Measurements from ENCODE around the gene PTS. TPM values are rescaled to one million over a fixed set of nuclear protein-coding genes. Genes with fewer than 3 reads are reported as not detected.

Gene PTS
- polyA plus RNA-seq (2013, experiment 1 of 2): 50.1 TPM
- polyA plus RNA-seq (2013, experiment 2 of 2): 46.6 TPM

DNA sequence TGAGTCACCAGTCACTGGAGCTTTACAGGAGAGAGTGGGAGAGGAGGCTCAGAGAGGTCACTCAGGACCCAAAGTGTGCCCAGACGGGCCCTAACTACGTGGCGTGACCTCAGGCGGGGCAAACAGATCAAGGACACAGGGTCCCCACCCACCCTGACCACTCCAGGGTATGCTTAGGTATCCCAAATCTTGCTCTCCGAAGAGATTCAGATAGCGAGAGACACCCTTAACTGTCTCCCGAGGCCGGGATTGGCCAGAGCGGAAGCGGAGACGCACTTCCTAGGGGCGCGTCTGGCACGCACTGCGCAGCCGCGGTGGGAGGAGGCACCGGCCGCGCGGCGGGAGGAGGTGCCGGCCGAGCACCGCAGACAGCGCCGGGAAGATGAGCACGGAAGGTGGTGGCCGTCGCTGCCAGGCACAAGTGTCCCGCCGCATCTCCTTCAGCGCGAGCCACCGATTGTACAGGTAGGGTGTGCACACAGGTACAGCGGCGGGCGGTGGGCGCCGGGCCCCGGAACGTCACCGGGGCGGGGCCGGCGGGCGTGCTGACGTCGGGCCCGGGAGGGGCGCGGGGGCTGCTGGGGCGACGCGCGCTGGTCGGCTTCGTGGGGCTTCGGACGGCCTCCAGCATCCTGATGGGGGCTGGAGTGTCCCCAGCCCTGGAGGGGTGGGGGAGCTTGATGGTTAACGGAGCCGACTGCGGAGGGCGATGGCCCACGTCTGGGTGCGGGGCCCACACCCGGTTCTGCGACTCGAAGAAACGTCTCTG, at the start of gene PTS:
Gene PTS (plus strand): TSS at position 367 of the 769 bp plus-strand sequence. CDS start 16 bp downstream, at position 383.
- Histone ChIP-seq H3K27ac (ENCODE audit: low read depth, low read length) (peak within 1 kb of the TSS; percentile 73), H2BK15ac (replicated peaks; ENCODE audit: low read depth) (no peak within 1 kb of the TSS), H2BK5ac (ENCODE audit: low read length) (peak within 1 kb of the TSS; percentile 97), H3K4me1 (ENCODE audit: control insufficient read depth, low read depth, low read length) (no peaks in the 10 kb centered on the region), H3K9ac (ENCODE audit: low read length) (peak within 1 kb of the TSS; percentile 99), H3K56ac (ENCODE audit: low read length) (peak within 1 kb of the TSS; percentile 100), H4K8ac (ENCODE audit: low read depth, low read length) (peak within 1 kb of the TSS; percentile 5), H3K27me3 (ENCODE audit: insufficient read depth, low read length, poor library complexity) (no peaks in the 10 kb centered on the region), H4K5ac (ENCODE audit: low read length) (peak within 1 kb of the TSS; percentile 33), H2BK120ac (ENCODE audit: low read depth, low read length) (no peak within 1 kb of the TSS), H3K36me3 (ENCODE audit: control insufficient read depth, insufficient read depth, low read length) (peaks cover 4% of the 10 kb centered on the region), H3K4ac (ENCODE audit: low read depth, low read length) (peak within 1 kb of the TSS; percentile 44), H3K79me1 (ENCODE audit: low read length) (peaks cover 14% of the 10 kb centered on the region), H3K4me3 (ENCODE audit: low read length) (peak within 1 kb of the TSS; percentile 96), H3K23ac (ENCODE audit: low read length) (peak within 1 kb of the TSS; percentile 80), H3K18ac (ENCODE audit: low read length) (no peak within 1 kb of the TSS), H2AK5ac (ENCODE audit: low read length) (no peak within 1 kb of the TSS), H3K79me2 (ENCODE audit: control insufficient read depth, insufficient read depth, low read length) (peaks cover 10% of the 10 kb centered on the region), H3K4me2 (ENCODE audit: low read length) (peak within 1 kb of the TSS; percentile 99)
- WGBS (ENCODE audit: extremely low coverage, insufficient coverage, low lambda C conversion rate): no CpG with 5 or more reads among the region's 70 CpGs
- peak; percentile 91 for DNase-seq

DNA sequence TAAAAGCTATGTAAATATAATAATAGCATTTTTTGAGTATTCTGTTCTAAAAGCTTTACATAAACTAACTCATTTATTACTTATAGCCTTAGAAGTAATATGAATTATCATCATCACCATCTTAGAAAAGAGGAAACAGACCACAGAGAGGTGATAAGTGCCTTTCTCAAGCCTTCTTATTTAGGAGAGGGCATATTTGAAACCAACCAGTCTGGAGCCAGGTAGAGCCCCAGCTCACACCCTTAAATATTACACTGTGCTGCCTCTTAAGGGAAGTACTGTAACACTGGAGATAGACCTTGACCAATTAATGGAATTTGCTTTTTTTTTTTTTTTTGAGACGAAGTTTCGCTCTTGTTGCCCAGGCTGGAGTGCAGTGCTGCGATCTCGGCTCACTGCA, 48.6 kb upstream of the PTS start:
- WGBS (ENCODE audit: extremely low coverage, insufficient coverage, low lambda C conversion rate): no CpG with 5 or more reads among the region's 4 CpGs
- Histone ChIP-seq H3K4me2 (ENCODE audit: low read length) (no peak overlapping the region), H2BK120ac (ENCODE audit: low read depth, low read length) (no peak overlapping the region), H3K4ac (ENCODE audit: low read depth, low read length) (no peak overlapping the region), H3K79me1 (ENCODE audit: low read length) (no peaks in the 10 kb centered on the region), H3K4me3 (ENCODE audit: low read length) (no peak overlapping the region), H3K23ac (ENCODE audit: low read length) (no peak overlapping the region), H3K27ac (ENCODE audit: low read depth, low read length) (no peak overlapping the region), H2BK15ac (replicated peaks; ENCODE audit: low read depth) (no peak overlapping the region), H4K5ac (ENCODE audit: low read length) (no peak overlapping the region), H2BK5ac (ENCODE audit: low read length) (no peak overlapping the region), H3K79me2 (ENCODE audit: control insufficient read depth, insufficient read depth, low read length) (no peaks in the 10 kb centered on the region), H3K36me3 (ENCODE audit: control insufficient read depth, insufficient read depth, low read length) (no peaks in the 10 kb centered on the region), H3K27me3 (ENCODE audit: insufficient read depth, low read length, poor library complexity) (no peaks in the 10 kb centered on the region), H3K9ac (ENCODE audit: low read length) (no peak overlapping the region), H2AK5ac (ENCODE audit: low read length) (no peak overlapping the region), H3K56ac (ENCODE audit: low read length) (no peak overlapping the region), H3K4me1 (ENCODE audit: control insufficient read depth, low read depth, low read length) (no peaks in the 10 kb centered on the region), H4K8ac (ENCODE audit: low read depth, low read length) (no peak overlapping the region), H3K18ac (ENCODE audit: low read length) (no peak overlapping the region)
- no peak for DNase-seq

DNA sequence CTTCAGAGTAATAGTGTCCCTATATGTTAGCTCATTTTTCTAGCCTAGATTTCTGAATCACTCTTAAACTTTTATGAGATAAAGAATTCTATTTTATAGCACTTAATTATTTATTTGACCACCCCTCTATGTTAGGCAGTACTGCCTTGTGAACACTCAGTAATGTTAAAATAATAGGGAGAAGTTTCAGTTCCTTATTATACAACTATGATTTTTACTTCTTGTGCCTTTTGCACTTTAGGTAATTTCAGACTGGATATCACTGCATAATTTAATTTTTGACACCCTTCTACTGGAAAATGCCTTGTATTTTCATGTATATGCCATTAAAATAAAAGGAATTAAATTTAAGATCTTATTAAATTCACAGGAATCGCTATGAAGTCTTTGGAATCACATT, 47.8 kb upstream of the PTS start:
- Histone ChIP-seq H2BK15ac (replicated peaks; ENCODE audit: low read depth) (no peak overlapping the region), H3K36me3 (ENCODE audit: control insufficient read depth, insufficient read depth, low read length) (no peaks in the 10 kb centered on the region), H3K4ac (ENCODE audit: low read depth, low read length) (no peak overlapping the region), H3K18ac (ENCODE audit: low read length) (no peak overlapping the region), H3K9ac (ENCODE audit: low read length) (no peak overlapping the region), H3K4me2 (ENCODE audit: low read length) (no peak overlapping the region), H2BK120ac (ENCODE audit: low read depth, low read length) (no peak overlapping the region), H3K79me1 (ENCODE audit: low read length) (no peaks in the 10 kb centered on the region), H3K4me3 (ENCODE audit: low read length) (no peak overlapping the region), H3K23ac (ENCODE audit: low read length) (no peak overlapping the region), H2AK5ac (ENCODE audit: low read length) (no peak overlapping the region), H3K27me3 (ENCODE audit: insufficient read depth, low read length, poor library complexity) (no peaks in the 10 kb centered on the region), H3K79me2 (ENCODE audit: control insufficient read depth, insufficient read depth, low read length) (no peaks in the 10 kb centered on the region), H4K8ac (ENCODE audit: low read depth, low read length) (no peak overlapping the region), H3K27ac (ENCODE audit: low read depth, low read length) (no peak overlapping the region), H2BK5ac (ENCODE audit: low read length) (no peak overlapping the region), H3K56ac (ENCODE audit: low read length) (no peak overlapping the region), H3K4me1 (ENCODE audit: control insufficient read depth, low read depth, low read length) (no peaks in the 10 kb centered on the region), H4K5ac (ENCODE audit: low read length) (no peak overlapping the region)
- no peak for DNase-seq
- no CpG with 5 or more reads among the region's 1 CpG for WGBS (ENCODE audit: extremely low coverage, insufficient coverage, low lambda C conversion rate)

DNA sequence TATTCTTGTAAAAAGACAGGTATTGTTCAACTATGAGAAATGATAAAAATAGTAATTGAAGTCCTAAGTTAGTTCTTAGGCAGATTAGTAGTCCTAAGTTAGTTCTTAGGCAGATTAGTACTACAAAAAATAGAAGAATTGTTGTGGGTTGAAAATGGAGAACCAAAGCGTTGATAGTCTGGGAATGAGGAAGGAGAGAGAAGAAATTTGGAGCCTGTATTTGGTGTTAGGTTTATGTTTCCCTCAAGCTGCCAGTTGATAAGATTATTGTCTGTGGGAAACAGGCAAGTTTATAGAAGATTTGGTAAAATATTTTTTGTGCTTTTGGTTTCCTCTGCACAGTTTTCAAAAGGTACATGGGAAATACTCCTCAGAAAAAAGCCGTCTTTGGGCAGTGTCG, 47.3 kb upstream of the PTS start:
- Histone ChIP-seq H3K4ac (ENCODE audit: low read depth, low read length) (no peak overlapping the region), H3K9ac (ENCODE audit: low read length) (no peak overlapping the region), H2AK5ac (ENCODE audit: low read length) (no peak overlapping the region), H3K4me1 (ENCODE audit: control insufficient read depth, low read depth, low read length) (no peaks in the 10 kb centered on the region), H3K56ac (ENCODE audit: low read length) (no peak overlapping the region), H3K27ac (ENCODE audit: low read depth, low read length) (no peak overlapping the region), H3K23ac (ENCODE audit: low read length) (no peak overlapping the region), H3K79me2 (ENCODE audit: control insufficient read depth, insufficient read depth, low read length) (no peaks in the 10 kb centered on the region), H4K8ac (ENCODE audit: low read depth, low read length) (no peak overlapping the region), H4K5ac (ENCODE audit: low read length) (no peak overlapping the region), H3K18ac (ENCODE audit: low read length) (no peak overlapping the region), H3K4me3 (ENCODE audit: low read length) (no peak overlapping the region), H3K36me3 (ENCODE audit: control insufficient read depth, insufficient read depth, low read length) (no peaks in the 10 kb centered on the region), H2BK15ac (replicated peaks; ENCODE audit: low read depth) (no peak overlapping the region), H2BK120ac (ENCODE audit: low read depth, low read length) (no peak overlapping the region), H3K79me1 (ENCODE audit: low read length) (no peaks in the 10 kb centered on the region), H2BK5ac (ENCODE audit: low read length) (no peak overlapping the region), H3K4me2 (ENCODE audit: low read length) (no peak overlapping the region), H3K27me3 (ENCODE audit: insufficient read depth, low read length, poor library complexity) (no peaks in the 10 kb centered on the region)
- WGBS (ENCODE audit: extremely low coverage, insufficient coverage, low lambda C conversion rate): no CpG with 5 or more reads among the region's 3 CpGs
- DNase-seq: no peak

DNA sequence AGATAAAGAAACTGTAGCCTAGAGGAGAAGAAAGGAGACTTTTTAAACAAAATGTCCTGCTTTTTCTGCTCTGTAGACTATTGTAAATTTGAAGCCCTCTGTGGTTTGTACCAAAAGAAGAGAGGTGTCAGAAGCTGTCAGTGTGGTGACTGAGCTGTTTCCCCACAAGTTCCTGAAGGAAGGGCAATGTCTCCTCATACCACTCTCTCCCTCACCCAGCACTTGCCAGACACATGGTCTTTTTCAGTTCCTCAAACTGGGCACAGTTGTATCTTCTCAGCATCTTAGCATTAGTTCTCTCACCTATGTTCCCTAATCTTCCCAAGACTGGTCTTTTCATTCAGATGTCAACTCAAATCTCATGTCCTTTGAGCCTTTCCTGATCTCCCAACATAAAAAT, 46.6 kb upstream of the PTS start:
- H4K8ac ChIP-seq (ENCODE audit: low read depth, low read length): no peak overlapping the region
- no peaks in the 10 kb centered on the region for H3K27me3 ChIP-seq (ENCODE audit: insufficient read depth, low read length, poor library complexity)
- no peak overlapping the region for H2BK15ac ChIP-seq (replicated peaks; ENCODE audit: low read depth)
- H3K79me1 ChIP-seq (ENCODE audit: low read length): no peaks in the 10 kb centered on the region
- no peaks in the 10 kb centered on the region for H3K4me1 ChIP-seq (ENCODE audit: control insufficient read depth, low read depth, low read length)
- no peaks in the 10 kb centered on the region for H3K36me3 ChIP-seq (ENCODE audit: control insufficient read depth, insufficient read depth, low read length)
- no peak overlapping the region for H3K9ac ChIP-seq (ENCODE audit: low read length)
- H3K4ac ChIP-seq (ENCODE audit: low read depth, low read length): no peak overlapping the region
- no peak overlapping the region for H2BK120ac ChIP-seq (ENCODE audit: low read depth, low read length)
- H3K4me3 ChIP-seq (ENCODE audit: low read length): no peak overlapping the region
- H2BK5ac ChIP-seq (ENCODE audit: low read length): no peak overlapping the region
- no peak overlapping the region for H3K27ac ChIP-seq (ENCODE audit: low read depth, low read length)
- H2AK5ac ChIP-seq (ENCODE audit: low read length): no peak overlapping the region
- H3K79me2 ChIP-seq (ENCODE audit: control insufficient read depth, insufficient read depth, low read length): no peaks in the 10 kb centered on the region
- no peak overlapping the region for H3K23ac ChIP-seq (ENCODE audit: low read length)
- no peak overlapping the region for H4K5ac ChIP-seq (ENCODE audit: low read length)
- H3K18ac ChIP-seq (ENCODE audit: low read length): no peak overlapping the region
- H3K4me2 ChIP-seq (ENCODE audit: low read length): no peak overlapping the region
- no peak for DNase-seq
- H3K56ac ChIP-seq (ENCODE audit: low read length): no peak overlapping the region

DNA sequence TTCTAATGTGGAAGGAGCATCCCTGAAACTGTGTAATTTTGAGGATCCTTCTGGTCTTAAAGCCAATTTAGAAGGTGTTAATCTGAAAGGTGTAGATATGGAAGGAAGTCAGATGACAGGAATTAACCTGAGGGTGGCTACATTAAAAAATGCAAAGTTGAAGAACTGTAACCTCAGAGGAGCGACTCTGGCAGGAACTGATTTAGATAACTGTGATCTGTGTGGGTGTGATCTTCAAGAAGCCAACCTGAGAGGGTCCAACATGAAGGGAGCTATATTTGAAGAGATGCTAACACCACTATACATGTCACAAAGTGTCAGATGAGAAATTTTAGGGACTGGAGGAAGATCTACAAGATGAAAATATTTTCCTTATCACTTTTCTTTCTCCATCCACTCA, 43.4 kb upstream of the PTS start:
- Histone ChIP-seq H4K8ac (ENCODE audit: low read depth, low read length) (no peak overlapping the region), H3K36me3 (ENCODE audit: control insufficient read depth, insufficient read depth, low read length) (no peaks in the 10 kb centered on the region), H4K5ac (ENCODE audit: low read length) (no peak overlapping the region), H3K56ac (ENCODE audit: low read length) (no peak overlapping the region), H3K27ac (ENCODE audit: low read depth, low read length) (no peak overlapping the region), H3K9ac (ENCODE audit: low read length) (no peak overlapping the region), H3K4me1 (ENCODE audit: control insufficient read depth, low read depth, low read length) (no peaks in the 10 kb centered on the region), H3K4me2 (ENCODE audit: low read length) (no peak overlapping the region), H2BK120ac (ENCODE audit: low read depth, low read length) (no peak overlapping the region), H3K79me2 (ENCODE audit: control insufficient read depth, insufficient read depth, low read length) (no peaks in the 10 kb centered on the region), H3K23ac (ENCODE audit: low read length) (no peak overlapping the region), H3K27me3 (ENCODE audit: insufficient read depth, low read length, poor library complexity) (no peaks in the 10 kb centered on the region), H3K79me1 (ENCODE audit: low read length) (no peaks in the 10 kb centered on the region), H3K4me3 (ENCODE audit: low read length) (no peak overlapping the region), H2BK15ac (replicated peaks; ENCODE audit: low read depth) (no peak overlapping the region), H3K4ac (ENCODE audit: low read depth, low read length) (no peak overlapping the region), H2AK5ac (ENCODE audit: low read length) (no peak overlapping the region), H2BK5ac (ENCODE audit: low read length) (no peak overlapping the region), H3K18ac (ENCODE audit: low read length) (no peak overlapping the region)
- no peak for DNase-seq
- no CpG with 5 or more reads among the region's 1 CpG for WGBS (ENCODE audit: extremely low coverage, insufficient coverage, low lambda C conversion rate)

Measured in mesendoderm (in vitro differentiated cells).